ENCODE measurements around the gene KIAA1958.
"Not testable (repeated sequence)": the region's sequence is repeated elsewhere in the genome, so short reads cannot be mapped to it uniquely, and the experiment has no call there.

The KIAA1958 gene

GRCh38 chr9:112669326-112669725 lies 182.7 kb downstream of the KIAA1958 start:
- H3K4me1 ChIP-seq, result no peaks in the 10 kb centered on the region
- H3K4me3 ChIP-seq, result no peak overlapping the region
- no peaks in the 10 kb centered on the region for H3K27me3 ChIP-seq
- no peaks in the 10 kb centered on the region for H3K36me3 ChIP-seq
- intact Hi-C loops (cut with DNase I; ENCODE audit: low total_unique reads), result no loop called here
- no peak overlapping the region for H3K27ac ChIP-seq
- DNase-seq, result no peak
- no peaks in the 10 kb centered on the region for H3K9me3 ChIP-seq
- TF ChIP-seq CTCF (IDR thresholded peaks at IDR 0.05), result no peak

- no peak for DNase-seq
- no peak overlapping the region for H3K27ac ChIP-seq
- H3K4me3 ChIP-seq, result no peak overlapping the region
- intact Hi-C loops (cut with DNase I; ENCODE audit: low total_unique reads), result no loop called here
- TF ChIP-seq CTCF (IDR thresholded peaks at IDR 0.05), result no peak
- no peaks in the 10 kb centered on the region for H3K4me1 ChIP-seq
- H3K9me3 ChIP-seq, result no peaks in the 10 kb centered on the region
- no peaks in the 10 kb centered on the region for H3K27me3 ChIP-seq
- no peaks in the 10 kb centered on the region for H3K36me3 ChIP-seq
Observed at GRCh38 chr9:112670991-112671625, 184.5 kb downstream of the KIAA1958 start.

- H3K4me1 ChIP-seq; H3K27me3 ChIP-seq; DNase-seq; intact Hi-C loops (cut with DNase I; ENCODE audit: low total_unique reads); H3K27ac ChIP-seq; H3K36me3 ChIP-seq; H3K4me3 ChIP-seq: not testable (repeated sequence)
- H3K9me3 ChIP-seq, result peaks cover 4 to 12% (median 6%) of the 10 kb centered on the region in 3 donors
Observed at GRCh38 chr9:112673221-112673620, 186.6 kb downstream of the KIAA1958 start.

DNA sequence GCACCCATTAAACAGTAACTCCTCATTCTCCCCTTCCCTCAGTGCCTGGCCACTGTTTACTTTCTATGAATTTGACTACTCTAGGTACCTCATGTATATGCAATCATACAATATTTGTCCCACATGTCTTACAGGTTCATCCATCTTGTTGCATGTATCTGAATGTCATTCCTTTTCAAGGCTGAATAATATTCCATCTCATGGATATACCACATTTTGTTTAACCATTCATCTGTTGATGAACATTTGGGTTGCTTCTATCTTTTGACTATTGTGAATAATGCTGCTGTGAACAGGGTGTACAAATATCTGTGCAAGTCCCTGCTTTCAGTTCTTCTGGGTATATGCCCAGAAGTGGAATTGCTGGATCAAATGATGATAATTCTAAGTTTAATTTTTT lies 190.4 kb downstream of the KIAA1958 start:
- peaks cover 6 to 19% (median 8%) of the 10 kb centered on the region in 3 donors for H3K9me3 ChIP-seq
- intact Hi-C loops (cut with DNase I; ENCODE audit: low total_unique reads), result no loop called here

DNA sequence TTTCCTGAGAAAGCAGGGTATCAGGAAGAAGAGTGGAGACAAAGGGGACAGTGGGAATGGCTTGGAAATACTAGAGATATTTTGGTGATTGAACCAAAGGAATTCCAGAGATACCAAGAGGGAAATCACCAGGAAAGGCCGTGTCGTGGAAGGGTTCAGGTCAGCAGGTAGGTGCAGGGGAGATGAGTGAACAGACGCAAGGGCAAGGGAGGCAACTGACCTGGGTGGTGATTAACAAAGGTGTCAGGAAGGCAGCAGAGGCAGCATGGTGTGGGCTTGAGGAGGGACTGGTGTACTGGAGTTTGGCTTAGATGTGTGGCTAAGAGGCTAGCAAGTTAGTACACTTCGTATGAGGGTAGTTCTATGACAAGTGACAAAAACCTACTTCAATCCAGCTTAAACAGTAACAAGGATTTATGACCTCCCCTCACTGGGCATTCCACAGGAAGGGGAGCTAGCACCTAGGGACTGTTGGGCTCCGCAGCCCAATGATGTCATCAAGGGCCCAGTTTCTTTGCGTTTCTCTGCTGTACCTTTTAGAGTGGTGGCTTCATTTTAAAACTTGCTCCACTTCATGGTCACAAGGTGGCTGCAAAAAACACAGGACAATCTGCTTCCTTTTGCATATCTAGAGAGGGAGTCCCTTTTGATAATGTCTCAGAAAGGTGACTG lies 194.2 kb downstream of the KIAA1958 start:
- no peaks in the 10 kb centered on the region for H3K27me3 ChIP-seq

More for the DNA sequence above, 190.4 kb downstream of the KIAA1958 start:
- no peak overlapping the region for H3K27ac ChIP-seq
- no peaks in the 10 kb centered on the region for H3K27me3 ChIP-seq
- H3K4me3 ChIP-seq, result no peak overlapping the region
- no peaks in the 10 kb centered on the region for H3K4me1 ChIP-seq
- no peaks in the 10 kb centered on the region for H3K36me3 ChIP-seq
- DNase-seq, result no peak
- no peak for TF ChIP-seq CTCF (IDR thresholded peaks at IDR 0.05)

More for the DNA sequence above, 194.2 kb downstream of the KIAA1958 start:
- Histone ChIP-seq H3K4me3 (no peak overlapping the region), H3K9me3 (peaks cover 6 to 19% (median 8%) of the 10 kb centered on the region in 3 donors), H3K27ac (no peak overlapping the region), H3K36me3 (peaks cover 0 to 22% (median 7%) of the 10 kb centered on the region in 3 donors), H3K4me1 (no peaks in the 10 kb centered on the region)
- no peak for TF ChIP-seq CTCF (IDR thresholded peaks at IDR 0.05)
- no peak for DNase-seq
- intact Hi-C loops (cut with DNase I; ENCODE audit: low total_unique reads), result no loop called here

Measured in tibial artery (tissue), 4 donors.